OCI-LY7 (cell line): ENCODE measurements around the gene TTC21A. TPM values are rescaled to one million over a fixed set of nuclear protein-coding genes. Genes with fewer than 3 reads are reported as not detected.

Experiments used
- BruUV-seq: library from RNA; stranded (reverse); fragments of 400-500 nt; replicated peaks from 2 replicates; lab custom pipeline; 2021; lab: Mats Ljungman, UMichigan
- CTCF ChIA-PET: fragments of 300-600 bp; sonication (Branson Sonifier 250); formaldehyde crosslinking; loops from one replicate; lab custom pipeline; 2022; ENCODE audit warnings: antibody characterized with exemption; ENCODE audit not compliant: unreplicated experiment; lab: Charles Lee
- POLR2A ChIA-PET: fragments of 300-600 bp; sonication (Branson Sonifier 250); formaldehyde crosslinking; loops from one replicate; lab custom pipeline; 2022; ENCODE audit warnings: antibody characterized with exemption; lab: Charles Lee
- DNase-seq: peaks from one replicate; pipeline ENCODE4 v3.0.0-alpha.2; 2015; ENCODE audit warnings: low spot score
- H2AFZ ChIP-seq: fragments of 200-600 bp; sonication (generic), shearing (Covaris generic); 2 replicates; pipeline ENCODE4 v1.6.1; 2014; ENCODE audit warnings: mild to moderate bottlenecking, antibody characterized with exemption, low read length, moderate library complexity
- H3K27ac ChIP-seq: fragments of 200-600 bp; sonication (generic); 2 replicates; pipeline ENCODE4 v1.5.1; 2014; ENCODE audit warnings: mixed run types, low read depth, mild to moderate bottlenecking, moderate library complexity, low read length, inconsistent platforms; ENCODE audit not compliant: poor library complexity, severe bottlenecking
- H3K36me3 ChIP-seq: fragments of 200-600 bp; sonication (generic); 2 replicates; pipeline ENCODE4 v1.6.1; 2014; ENCODE audit warnings: mild to moderate bottlenecking, antibody characterized with exemption, low read length, moderate library complexity, mixed read lengths; ENCODE audit not compliant: insufficient read depth
- H3K4me1 ChIP-seq: fragments of 200-600 bp; sonication (generic); 2 replicates; pipeline ENCODE4 v1.5.1; 2014; ENCODE audit warnings: mild to moderate bottlenecking, low read length; ENCODE audit not compliant: insufficient read depth, poor library complexity, severe bottlenecking
- H3K4me2 ChIP-seq: fragments of 200-600 bp; sonication (generic); 2 replicates; pipeline ENCODE4 v1.6.1; 2014; ENCODE audit warnings: mild to moderate bottlenecking, low read length
- H3K4me3 ChIP-seq: fragments of 200-600 bp; sonication (generic); 2 replicates; pipeline ENCODE4 v1.5.1; 2014; ENCODE audit warnings: mild to moderate bottlenecking, low read depth, low read length; ENCODE audit not compliant: poor library complexity, severe bottlenecking
- H3K79me2 ChIP-seq: fragments of 200-600 bp; sonication (generic); 2 replicates; pipeline ENCODE4 v1.6.1; 2016; ENCODE audit warnings: low read depth, mild to moderate bottlenecking, low read length, moderate library complexity, mixed read lengths; ENCODE audit not compliant: insufficient read depth
- H3K9me2 ChIP-seq: fragments of 200-600 bp; sonication (generic); 2 replicates; pipeline ENCODE4 v1.6.1; 2016; ENCODE audit warnings: mild to moderate bottlenecking, low read length, mixed read lengths; ENCODE audit not compliant: insufficient read depth
- H3K9me3 ChIP-seq: fragments of 200-600 bp; sonication (generic); 2 replicates; pipeline ENCODE4 v1.6.1; 2014; ENCODE audit warnings: mild to moderate bottlenecking, mixed run types, low read length, mixed read lengths
- H4K20me1 ChIP-seq: fragments of 200-600 bp; sonication (generic); 2 replicates; pipeline ENCODE4 v1.6.1; 2014; ENCODE audit warnings: mild to moderate bottlenecking, antibody characterized with exemption, low read length, moderate library complexity, mixed read lengths; ENCODE audit not compliant: insufficient read depth
- CTCF ChIP-seq: fragments of 200-600 bp; sonication (generic); conservative IDR thresholded peaks from 2 replicates; pipeline ENCODE4 v1.5.1; 2014; ENCODE audit warnings: mild to moderate bottlenecking, antibody characterized with exemption, low read length, moderate library complexity, mixed read lengths
- EZH2phosphoT487 ChIP-seq: fragments of 200-600 bp; sonication (generic); IDR thresholded peaks from 2 replicates; pipeline ENCODE4 v1.6.1; 2018; ENCODE audit warnings: low read depth, borderline replicate concordance, mild to moderate bottlenecking, mixed run types, antibody characterized with exemption, low read length, moderate library complexity, mixed read lengths
- intact Hi-C: fragments of 100-400 bp; cut with micrococcal nuclease; formaldehyde crosslinking; loops from one replicate; pipeline ENCODE4 v1.10.0; 2022; ENCODE audit not compliant: unreplicated experiment
- total RNA-seq, 2 experiments: library from RNA; depleted of rRNA in 1 of 2; stranded (reverse); fragments of >200 nt in 1 of 2; shearing (Covaris generic) in 1 of 2; gene quantifications; 2 replicates each; pipeline ENCODE4 v1.2.3, GENCODE V29; 2014 to 2022

The TTC21A gene
- total RNA-seq, 2 experiments from 2014 or later = 12.8 to 27.1 TPM

- peaks cover 73% of the 10 kb centered on the region for H3K4me1 ChIP-seq
- peak overlapping the region; percentile 96 for H3K4me2 ChIP-seq
- CTCF ChIA-PET = interaction anchor here (0.6 kb wide), 1 partner anchor 12 kb away, joined by 6 read pairs; no protein-coding TSS in a partner anchor
- intact Hi-C loops = no loop called here
- DNase-seq = no peak
- H3K4me3 ChIP-seq = peak overlapping the region; percentile 85
- no peaks in the 10 kb centered on the region for H3K9me3 ChIP-seq
- TSS peak; percentile 55 for BruUV-seq
- H3K79me2 ChIP-seq = peaks cover 13% of the 10 kb centered on the region; the same call in 1 of the 2 replicates
- no peaks in the 10 kb centered on the region for H3K9me2 ChIP-seq
- no peak for TF ChIP-seq CTCF
- TF ChIP-seq EZH2phosphoT487 = no peak
- POLR2A ChIA-PET = interaction anchor here (0.9 to 1.0 kb wide), 4 partner anchors 10 to 21 kb away, joined by 3 read pairs; no protein-coding TSS in a partner anchor
- H3K27ac ChIP-seq = no peak overlapping the region
- H2AFZ ChIP-seq = no peak overlapping the region
- H3K36me3 ChIP-seq = peaks cover 31% of the 10 kb centered on the region
- H4K20me1 ChIP-seq = no peaks in the 10 kb centered on the region
Observed at GRCh38 chr3:39106281-39106811, 1.1 kb upstream of the TTC21A start.

- H3K4me1 ChIP-seq = peaks cover 67% of the 10 kb centered on the region
- peak overlapping the region; percentile 82 for H2AFZ ChIP-seq
- DNase-seq = no peak
- peaks cover 13% of the 10 kb centered on the region; the same call in 1 of the 2 replicates for H3K79me2 ChIP-seq
- peak overlapping the region; percentile 85 for H3K4me3 ChIP-seq
- no peak for TF ChIP-seq EZH2phosphoT487
- intact Hi-C loops = no loop called here
- CTCF ChIA-PET = no interaction called here
- POLR2A ChIA-PET = interaction anchor here (1.0 to 2.4 kb wide), 3 partner anchors 11 to 43 kb away, joined by 3 to 7 read pairs (median 5); no protein-coding TSS in a partner anchor
- peak overlapping the region; percentile 96 for H3K4me2 ChIP-seq
- no peaks in the 10 kb centered on the region for H4K20me1 ChIP-seq
- H3K9me3 ChIP-seq = no peaks in the 10 kb centered on the region
- BruUV-seq = no TSS peak
- H3K36me3 ChIP-seq = peaks cover 31% of the 10 kb centered on the region
- H3K27ac ChIP-seq = peak overlapping the region; percentile 97
- no peaks in the 10 kb centered on the region for H3K9me2 ChIP-seq
Observed at GRCh38 chr3:39106851-39107387, 561 bp upstream of the TTC21A start.

GRCh38 chr3:39108200-39108710 is 775 bp downstream of the TTC21A start:
- Histone ChIP-seq H3K36me3 (peaks cover 24% of the 10 kb centered on the region), H2AFZ (peak overlapping the region; percentile 82), H3K9me3 (no peaks in the 10 kb centered on the region), H3K4me3 (peak overlapping the region; percentile 85), H3K79me2 (peaks cover 13% of the 10 kb centered on the region; the same call in 1 of the 2 replicates), H3K4me2 (peak overlapping the region; percentile 96), H3K27ac (peak overlapping the region; percentile 97), H4K20me1 (no peaks in the 10 kb centered on the region), H3K9me2 (no peaks in the 10 kb centered on the region), H3K4me1 (peaks cover 56% of the 10 kb centered on the region)
- POLR2A ChIA-PET = interaction anchor here (0.6 to 2.8 kb wide), 12 partner anchors 19 to 180 kb away, joined by 3 to 11 read pairs (median 3); no protein-coding TSS in a partner anchor
- intact Hi-C loops = loop anchor here (1.0 to 2.0 kb wide), 4 partner anchors 14 to 180 kb away; no protein-coding TSS in a partner anchor
- CTCF ChIA-PET = interaction anchor here (1.1 to 1.4 kb wide), 2 partner anchors 70 to 180 kb away, joined by 4 to 5 read pairs; no protein-coding TSS in a partner anchor
- peak; percentile 93 for DNase-seq
- TF ChIP-seq CTCF (no peak), EZH2phosphoT487 (no peak)
- no TSS peak for BruUV-seq
